B cell (primary cell): Measurements from ENCODE around the gene RAD51D.

ENCODE experiments used
- CTCF ChIP-seq: fragments of 200-600 bp; IDR thresholded peaks from one replicate; pipeline ENCODE4 v1.8.0; 2022; ENCODE audit warnings: antibody characterized with exemption, mild to moderate bottlenecking
- EZH2 ChIP-seq: IDR thresholded peaks from 2 replicates; pipeline ENCODE4 v1.6.1; 2012; ENCODE audit warnings: borderline replicate concordance, low read depth, mild to moderate bottlenecking, moderate library complexity, low read length; ENCODE audit not compliant: insufficient read depth, poor library complexity, severe bottlenecking

- TF ChIP-seq CTCF (no peak), EZH2 (no peak)
These were observed 30.3 kb upstream of the RAD51D start for GRCh38 chr17:35149941-35150340.
